H9 (cell line): ENCODE data around the gene LEFTY2. TPM values are rescaled to one million over a fixed set of nuclear protein-coding genes. Genes with fewer than 3 reads are reported as not detected.
A peak's percentile ranks its signal among the peaks of the same experiment; 100 is the strongest.

Source experiments
- DNase-seq: peaks from one replicate; pipeline ENCODE4 v3.0.0-alpha.2; 2017
- H2AFZ ChIP-seq: one replicate; pipeline ENCODE4 v1.6.1; 2013; ENCODE audit warnings: mild to moderate bottlenecking, low read length, control low read depth, moderate library complexity
- H2AK5ac ChIP-seq: 2 replicates; pipeline ENCODE4 v1.6.1; 2013; ENCODE audit warnings: low read length, control low read depth, mixed read lengths; ENCODE audit not compliant: insufficient read length
- H2BK120ac ChIP-seq: one replicate; pipeline ENCODE4 v1.6.1; 2013; ENCODE audit warnings: low read depth, mild to moderate bottlenecking, low read length, control low read depth, inconsistent platforms; ENCODE audit not compliant: poor library complexity, severe bottlenecking
- H2BK12ac ChIP-seq: 2 replicates; pipeline ENCODE4 v1.6.1; 2013; ENCODE audit warnings: low read length, control low read depth, mixed read lengths, low read depth; ENCODE audit not compliant: insufficient read length
- H2BK15ac ChIP-seq: 2 replicates; pipeline ENCODE4 v1.6.1; 2013; ENCODE audit warnings: low read depth, low read length, control low read depth
- H2BK20ac ChIP-seq: one replicate; pipeline ENCODE4 v1.6.1; 2013; ENCODE audit warnings: low read depth, mild to moderate bottlenecking, low read length, control low read depth, inconsistent platforms; ENCODE audit not compliant: poor library complexity, severe bottlenecking
- H2BK5ac ChIP-seq: 2 replicates; pipeline ENCODE4 v1.6.1; 2013; ENCODE audit warnings: low read length, control low read depth, mixed read lengths; ENCODE audit not compliant: insufficient read length
- H3K14ac ChIP-seq: 2 replicates; pipeline ENCODE4 v1.6.1; 2013; ENCODE audit warnings: low read length, control low read depth; ENCODE audit not compliant: insufficient read depth
- H3K18ac ChIP-seq: 2 replicates; pipeline ENCODE4 v1.6.1; 2013; ENCODE audit warnings: low read depth, mild to moderate bottlenecking, mixed read lengths, low read length, control low read depth; ENCODE audit not compliant: insufficient read length
- H3K23ac ChIP-seq: 2 replicates; pipeline ENCODE4 v1.6.1; 2013; ENCODE audit warnings: low read length, control low read depth, mixed read lengths, low read depth; ENCODE audit not compliant: insufficient read length
- H3K23me2 ChIP-seq: 2 replicates; pipeline ENCODE4 v1.6.1; 2013; ENCODE audit warnings: low read depth, mild to moderate bottlenecking, mixed read lengths, low read length, control low read depth; ENCODE audit not compliant: insufficient read length, poor library complexity, severe bottlenecking
- H3K27ac ChIP-seq: 2 replicates; pipeline ENCODE4 v1.5.1; 2013; ENCODE audit warnings: low read length, control low read depth, mixed read lengths, low read depth; ENCODE audit not compliant: insufficient read length
- H3K27me3 ChIP-seq: 2 replicates; pipeline ENCODE4 v1.6.1; 2013; ENCODE audit warnings: low read length, control low read depth, inconsistent platforms; ENCODE audit not compliant: insufficient read depth
- H3K4ac ChIP-seq: 2 replicates; pipeline ENCODE4 v1.6.1; 2013; ENCODE audit warnings: low read depth, mild to moderate bottlenecking, control low read depth, inconsistent platforms, low read length, moderate library complexity
- H3K4me1 ChIP-seq: 2 replicates; pipeline ENCODE4 v1.6.1; 2013; ENCODE audit warnings: low read length, control low read depth, inconsistent platforms; ENCODE audit not compliant: insufficient read depth
- H3K4me2 ChIP-seq: 2 replicates; pipeline ENCODE4 v1.6.1; 2013; ENCODE audit warnings: low read length, control low read depth, mixed read lengths; ENCODE audit not compliant: insufficient read length, insufficient read depth
- H3K56ac ChIP-seq: 2 replicates; pipeline ENCODE4 v1.6.1; 2013; ENCODE audit warnings: low read depth, mild to moderate bottlenecking, mixed read lengths, low read length, control low read depth; ENCODE audit not compliant: insufficient read length
- H3K79me1 ChIP-seq: 2 replicates; pipeline ENCODE4 v1.6.1; 2013; ENCODE audit warnings: low read depth, mild to moderate bottlenecking, moderate library complexity, low read length, control low read depth, inconsistent platforms; ENCODE audit not compliant: insufficient read depth, poor library complexity, severe bottlenecking
- H3K79me2 ChIP-seq: 2 replicates; pipeline ENCODE4 v1.6.1; 2013; ENCODE audit warnings: low read length, control low read depth, inconsistent platforms; ENCODE audit not compliant: insufficient read depth
- H3K9ac ChIP-seq: 2 replicates; pipeline ENCODE4 v1.6.1; 2013; ENCODE audit warnings: low read length, control low read depth, mixed read lengths; ENCODE audit not compliant: insufficient read length; ENCODE audit errors: extremely low read depth
- H3K9me3 ChIP-seq: one replicate; pipeline ENCODE4 v1.6.1; 2013; ENCODE audit warnings: low read depth, low read length, inconsistent platforms; ENCODE audit not compliant: control insufficient read depth
- H3T11ph ChIP-seq: one replicate; pipeline ENCODE4 v1.6.1; 2013; ENCODE audit warnings: mild to moderate bottlenecking, low read length, control low read depth, inconsistent platforms
- H4K20me1 ChIP-seq: one replicate; pipeline ENCODE4 v1.6.1; 2013; ENCODE audit not compliant: control insufficient read depth, insufficient read length, insufficient read depth
- H4K5ac ChIP-seq: 2 replicates; pipeline ENCODE4 v1.6.1; 2013; ENCODE audit warnings: low read depth, mild to moderate bottlenecking, mixed read lengths, low read length, control low read depth; ENCODE audit not compliant: insufficient read length
- H4K8ac ChIP-seq: replicated peaks from 2 replicates; pipeline ENCODE4 v1.6.1; 2013; ENCODE audit warnings: low read length, control low read depth, mixed read lengths, low read depth; ENCODE audit not compliant: insufficient read length
- H4K91ac ChIP-seq: 2 replicates; pipeline ENCODE4 v1.6.1; 2013; ENCODE audit warnings: low read depth, mild to moderate bottlenecking, moderate library complexity, mixed read lengths, low read length, control low read depth; ENCODE audit not compliant: insufficient read length
- H3K27ac Mint-ChIP-seq, 3 experiments: 2 replicates in 2 of 3; 3 replicates in 1 of 3; pipeline ENCODE4 v1.8.0; 2020 to 2021; ENCODE audit warnings: mixed read lengths in 3 of 3, mild to moderate bottlenecking in 1 of 3, moderate library complexity in 1 of 3
- H3K27me3 Mint-ChIP-seq: 2 replicates; pipeline ENCODE4 v1.8.0; 2021; ENCODE audit warnings: low read depth, mild to moderate bottlenecking, moderate library complexity, mixed read lengths
- H3K36me3 Mint-ChIP-seq, 3 experiments: 2 replicates in 2 of 3; 3 replicates in 1 of 3; pipeline ENCODE4 v1.8.0; 2020 to 2021; ENCODE audit warnings: low read depth in 3 of 3, mixed read lengths in 3 of 3; ENCODE audit not compliant: insufficient read depth in 1 of 3
- H3K4me1 Mint-ChIP-seq, 2 experiments: 2 replicates each; pipeline ENCODE4 v1.8.0; 2020; ENCODE audit warnings: mixed read lengths in 2 of 2
- H3K4me3 Mint-ChIP-seq, 2 experiments: 2 replicates in 1 of 2; 3 replicates in 1 of 2; pipeline ENCODE4 v1.8.0; 2020 to 2021; ENCODE audit warnings: mild to moderate bottlenecking in 2 of 2, mixed read lengths in 2 of 2, moderate library complexity in 1 of 2
- H3K9me3 Mint-ChIP-seq, 2 experiments: 2 replicates in 1 of 2; 3 replicates in 1 of 2; pipeline ENCODE4 v1.8.0; 2020; ENCODE audit warnings: mild to moderate bottlenecking in 2 of 2, mixed read lengths in 2 of 2, moderate library complexity in 1 of 2
- CTCF ChIP-seq: fragments of 200-600 bp; sonication (generic); conservative IDR thresholded peaks from 3 replicates; pipeline ENCODE4 v1.8.0; 2021; ENCODE audit warnings: antibody characterized with exemption, mild to moderate bottlenecking
- WGBS: extraction: QIAGEN DNeasy Blood & Tissue Kit; methylation state at CpG from one replicate; pipeline ENCODE4 v1.1.7; 2013; ENCODE audit warnings: missing lambda C conversion rate, low lambda C conversion rate, mixed read lengths; ENCODE audit not compliant: insufficient read length; ENCODE audit errors: extremely low coverage; 5-methylcytosine and 5-hydroxymethylcytosine counted together
- total RNA-seq: library from RNA; stranded (reverse); gene quantifications from 2 replicates; pipeline ENCODE4 v1.2.1, GENCODE V29; 2021

The LEFTY2 gene
- total RNA-seq, 1 experiment from 2014 or later = 16.3 TPM

- no CpG with 5 or more reads among the region's 23 CpGs for WGBS
- H3K23me2 ChIP-seq = peaks cover 4% of the 10 kb centered on the region
Observed at GRCh38 chr1:225921734-225922709, 19.0 kb downstream of the LEFTY2 start.

More at GRCh38 chr1:225921734-225922709, 19.0 kb downstream of the LEFTY2 start:
- Histone ChIP-seq H4K8ac (no peak overlapping the region), H2BK20ac (no peak overlapping the region), H2BK12ac (no peak overlapping the region), H3K4me2 (peak overlapping the region; percentile 79), H2AFZ (no peak overlapping the region), H3K79me2 (peaks cover 5% of the 10 kb centered on the region; the same call in 1 of the 2 replicates), H4K91ac (no peak overlapping the region), H3K18ac (no peak overlapping the region), H3K27me3 (no peaks in the 10 kb centered on the region), H4K20me1 (peaks cover 3% of the 10 kb centered on the region), H3K4me1 (no peaks in the 10 kb centered on the region), H3K79me1 (no peaks in the 10 kb centered on the region), H3K27ac (no peak overlapping the region), H3K4ac (no peak overlapping the region), H2BK15ac (no peak overlapping the region), H3K9ac (peak overlapping the region; percentile 15), H3K14ac (no peak overlapping the region), H3K56ac (no peak overlapping the region), H2BK5ac (no peak overlapping the region), H3K23ac (no peak overlapping the region), H3T11ph (no peak overlapping the region), H3K9me3 (no peaks in the 10 kb centered on the region), H4K5ac (no peak overlapping the region), H2AK5ac (no peak overlapping the region), H2BK120ac (no peak overlapping the region)
- Mint-ChIP-seq H3K36me3 (peaks cover 46 to 62% (median 55%) of the 10 kb centered on the region in 3 experiments; a peak in 6 of 7 replicates), H3K27ac (no peak overlapping the region), H3K9me3 (no peaks in the 10 kb centered on the region), H3K4me3 (peak overlapping the region; percentile 96 to 98; a peak in 3 of 5 replicates), H3K27me3 (no peaks in the 10 kb centered on the region), H3K4me1 (peaks cover 12 to 19% of the 10 kb centered on the region in 2 experiments)
- DNase-seq = no peak
- no peak for TF ChIP-seq CTCF
